Liver (tissue), 9 donors: ENCODE data around the gene WWC1. TPM values are rescaled to one million over a fixed set of nuclear protein-coding genes. Genes with fewer than 3 reads are reported as not detected.

Experiments
- DNase-seq: peaks from one replicate; pipeline ENCODE4 v3.0.0-alpha.2; 2017; ENCODE audit warnings: low spot score
- H3K27ac ChIP-seq, 2 donors: one replicate each; pipeline ENCODE4 v1.7.0; 2013; ENCODE audit warnings: inconsistent platforms in 2 of 2, low read length in 2 of 2, control low read depth in 1 of 2, low read depth in 1 of 2, mild to moderate bottlenecking in 1 of 2
- H3K27me3 ChIP-seq, 4 donors: one replicate each; pipeline versions ENCODE4 v1.6.1 to v1.7.0; 2013; ENCODE audit warnings: low read length in 3 of 4, inconsistent platforms in 1 of 4, mild to moderate bottlenecking in 1 of 4, moderate library complexity in 1 of 4; ENCODE audit not compliant: control insufficient read depth in 4 of 4, insufficient read depth in 4 of 4
- H3K36me3 ChIP-seq, 4 donors: one replicate each; pipeline versions ENCODE4 v1.6.1 to v1.7.0; 2013; ENCODE audit warnings: low read length in 3 of 4, mild to moderate bottlenecking in 3 of 4, low read depth in 1 of 4, moderate library complexity in 1 of 4; ENCODE audit not compliant: control insufficient read depth in 4 of 4, insufficient read depth in 3 of 4
- H3K4me1 ChIP-seq, 4 donors: one replicate each; pipeline versions ENCODE4 v1.6.1 to v1.7.0; 2013; ENCODE audit warnings: low read length in 3 of 4, mild to moderate bottlenecking in 3 of 4, moderate library complexity in 1 of 4; ENCODE audit not compliant: control insufficient read depth in 4 of 4, insufficient read depth in 4 of 4
- H3K4me3 ChIP-seq, 3 donors: one replicate each; pipeline versions ENCODE4 v1.6.1 to v1.7.0; 2013; ENCODE audit warnings: low read length in 3 of 3, control low read depth in 1 of 3, low read depth in 1 of 3, mild to moderate bottlenecking in 1 of 3
- H3K9ac ChIP-seq, 2 donors: one replicate each; pipeline ENCODE4 v1.7.0; 2013; ENCODE audit warnings: low read length in 2 of 2, mild to moderate bottlenecking in 2 of 2, moderate library complexity in 2 of 2, control low read depth in 1 of 2, low read depth in 1 of 2
- H3K9me3 ChIP-seq, 4 donors: one replicate each; pipeline versions ENCODE4 v1.6.1 to v1.7.0; 2013; ENCODE audit warnings: low read length in 3 of 4; ENCODE audit not compliant: control insufficient read depth in 4 of 4
- ATF3 ChIP-seq: IDR thresholded peaks from 2 replicates; pipeline ENCODE4 v1.6.1; 2016; ENCODE audit warnings: antibody characterized with exemption
- CTCF ChIP-seq: fragments of 150-350 bp; IDR thresholded peaks from 2 replicates; pipeline ENCODE4 v1.5.1; 2017; ENCODE audit warnings: improper control_type of control experiment, low read depth, low read length; ENCODE audit not compliant: missing input control
- EGR1 ChIP-seq, 2 donors: IDR thresholded peaks; 2 replicates each; pipeline ENCODE4 v1.6.1; 2016 to 2018; ENCODE audit warnings: antibody characterized with exemption in 2 of 2, low read depth in 2 of 2
- FOXA1 ChIP-seq: IDR thresholded peaks from 2 replicates; pipeline ENCODE4 v1.6.1; 2016; ENCODE audit warnings: antibody characterized with exemption
- FOXA2 ChIP-seq: IDR thresholded peaks from 2 replicates; pipeline ENCODE4 v1.6.1; 2016; ENCODE audit warnings: antibody characterized with exemption
- GABPA ChIP-seq, 2 donors: IDR thresholded peaks in 1 of 2; conservative IDR thresholded peaks in 1 of 2; 2 replicates each; pipeline ENCODE4 v1.6.1; 2016; ENCODE audit warnings: antibody characterized with exemption in 2 of 2, mild to moderate bottlenecking in 1 of 2, moderate library complexity in 1 of 2
- JUND ChIP-seq, 2 donors: IDR thresholded peaks; 2 replicates each; pipeline ENCODE4 v1.6.1; 2016; ENCODE audit warnings: antibody characterized with exemption in 2 of 2
- RXRA ChIP-seq, 2 donors: IDR thresholded peaks; 2 replicates each; pipeline ENCODE4 v1.6.1; 2017 to 2018; ENCODE audit warnings: antibody characterized with exemption in 2 of 2, mild to moderate bottlenecking in 1 of 2
- SP1 ChIP-seq: IDR thresholded peaks from 2 replicates; pipeline ENCODE4 v1.6.1; 2018; ENCODE audit warnings: antibody characterized with exemption, mild to moderate bottlenecking
- TAF1 ChIP-seq: conservative IDR thresholded peaks from 2 replicates; pipeline ENCODE4 v1.6.1; 2016; ENCODE audit warnings: antibody characterized with exemption, mild to moderate bottlenecking
- YY1 ChIP-seq: IDR thresholded peaks from 2 replicates; pipeline ENCODE4 v1.6.1; 2016; ENCODE audit warnings: antibody characterized with exemption, mild to moderate bottlenecking
- WGBS: extraction: QIAGEN DNeasy Blood & Tissue Kit; methylation state at CpG from one replicate; pipeline ENCODE4 v1.1.7; 2013; 5-methylcytosine and 5-hydroxymethylcytosine counted together
- polyA plus RNA-seq, 2 donors: library from polyadenylated mRNA; stranded (reverse) in 1 of 2; unstranded in 1 of 2; fragments of 200-250 nt in 1 of 2; fragments of >200 nt in 1 of 2; fragmentation: Nextera tagmentation in 1 of 2; extraction: Ambion mirVana in 1 of 2; gene quantifications; one replicate each; pipeline versions ENCODE4 v1.2.1 to v1.2.3, GENCODE V29; 2013 to 2015
- total RNA-seq, 2 donors: library from RNA; depleted of rRNA; stranded (reverse); fragments of >200 nt; gene quantifications; one replicate each; pipeline ENCODE4 v1.2.3, GENCODE V29; 2014
- TF ChIP-seq, protein P1 (sequence below): IDR thresholded peaks from 2 replicates; pipeline ENCODE4 v1.6.1; 2016; ENCODE audit warnings: antibody characterized with exemption, mild to moderate bottlenecking
- TF ChIP-seq, protein P2 (sequence below): IDR thresholded peaks from 2 replicates; pipeline ENCODE4 v1.6.1; 2016; ENCODE audit warnings: antibody characterized with exemption
- TF ChIP-seq, protein P3 (sequence below): IDR thresholded peaks from 2 replicates; pipeline ENCODE4 v1.6.1; 2016; ENCODE audit warnings: antibody characterized with exemption
- donor health status: healthy.
- donor health status: healthy.
- donor health status: healthy.
- donor health status: healthy.
- donor health status: healthy.

Gene WWC1
- total and polyA plus RNA-seq, 4 donors, result 5.9 to 25.1 (median 14.8) TPM

DNA sequence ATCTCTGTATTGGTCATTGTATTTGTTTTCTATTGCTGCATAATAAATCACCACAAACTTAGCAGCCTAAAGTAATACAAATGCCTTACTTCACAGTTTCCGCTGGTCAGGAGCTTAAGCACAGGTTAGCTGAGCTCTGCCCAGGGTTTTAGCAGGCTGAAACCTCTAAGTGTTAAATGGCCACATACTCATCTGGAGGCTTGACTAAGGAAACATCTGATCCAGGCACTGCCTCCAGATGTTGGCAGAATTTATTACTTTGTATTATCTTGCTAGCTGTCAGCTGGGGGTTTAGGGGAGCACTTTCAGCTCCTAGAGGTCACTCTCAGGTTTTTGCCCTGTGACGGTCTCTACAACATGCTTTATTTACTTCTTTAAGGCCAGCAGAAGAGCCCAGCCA, 171.6 kb downstream of the WWC1 start:
- WGBS, result 97% methylated on average over 2 of the region's 2 CpGs
- H3K27me3 ChIP-seq, result no peaks in the 10 kb centered on the region
- H3K27ac ChIP-seq, result no peak overlapping the region
- H3K4me1 ChIP-seq, result no peaks in the 10 kb centered on the region
- H3K4me3 ChIP-seq, result no peak overlapping the region
- H3K36me3 ChIP-seq, result peaks cover 13 to 85% (median 42%) of the 10 kb centered on the region in 4 donors
- no peak overlapping the region for H3K9ac ChIP-seq
- TF ChIP-seq YY1, result no peak
- TF ChIP-seq GABPA (IDR thresholded peaks at IDR 0.05 in 1 of 2, conservative IDR thresholded peaks at IDR 0.05 in 1 of 2), result no peak
- no peak for TF ChIP-seq CTCF
- TF ChIP-seq JUND (IDR thresholded peaks at IDR 0.05), result no peak
- TF ChIP-seq, protein P1, sequence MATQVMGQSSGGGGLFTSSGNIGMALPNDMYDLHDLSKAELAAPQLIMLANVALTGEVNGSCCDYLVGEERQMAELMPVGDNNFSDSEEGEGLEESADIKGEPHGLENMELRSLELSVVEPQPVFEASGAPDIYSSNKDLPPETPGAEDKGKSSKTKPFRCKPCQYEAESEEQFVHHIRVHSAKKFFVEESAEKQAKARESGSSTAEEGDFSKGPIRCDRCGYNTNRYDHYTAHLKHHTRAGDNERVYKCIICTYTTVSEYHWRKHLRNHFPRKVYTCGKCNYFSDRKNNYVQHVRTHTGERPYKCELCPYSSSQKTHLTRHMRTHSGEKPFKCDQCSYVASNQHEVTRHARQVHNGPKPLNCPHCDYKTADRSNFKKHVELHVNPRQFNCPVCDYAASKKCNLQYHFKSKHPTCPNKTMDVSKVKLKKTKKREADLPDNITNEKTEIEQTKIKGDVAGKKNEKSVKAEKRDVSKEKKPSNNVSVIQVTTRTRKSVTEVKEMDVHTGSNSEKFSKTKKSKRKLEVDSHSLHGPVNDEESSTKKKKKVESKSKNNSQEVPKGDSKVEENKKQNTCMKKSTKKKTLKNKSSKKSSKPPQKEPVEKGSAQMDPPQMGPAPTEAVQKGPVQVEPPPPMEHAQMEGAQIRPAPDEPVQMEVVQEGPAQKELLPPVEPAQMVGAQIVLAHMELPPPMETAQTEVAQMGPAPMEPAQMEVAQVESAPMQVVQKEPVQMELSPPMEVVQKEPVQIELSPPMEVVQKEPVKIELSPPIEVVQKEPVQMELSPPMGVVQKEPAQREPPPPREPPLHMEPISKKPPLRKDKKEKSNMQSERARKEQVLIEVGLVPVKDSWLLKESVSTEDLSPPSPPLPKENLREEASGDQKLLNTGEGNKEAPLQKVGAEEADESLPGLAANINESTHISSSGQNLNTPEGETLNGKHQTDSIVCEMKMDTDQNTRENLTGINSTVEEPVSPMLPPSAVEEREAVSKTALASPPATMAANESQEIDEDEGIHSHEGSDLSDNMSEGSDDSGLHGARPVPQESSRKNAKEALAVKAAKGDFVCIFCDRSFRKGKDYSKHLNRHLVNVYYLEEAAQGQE, result no peak
- TF ChIP-seq, protein P2, sequence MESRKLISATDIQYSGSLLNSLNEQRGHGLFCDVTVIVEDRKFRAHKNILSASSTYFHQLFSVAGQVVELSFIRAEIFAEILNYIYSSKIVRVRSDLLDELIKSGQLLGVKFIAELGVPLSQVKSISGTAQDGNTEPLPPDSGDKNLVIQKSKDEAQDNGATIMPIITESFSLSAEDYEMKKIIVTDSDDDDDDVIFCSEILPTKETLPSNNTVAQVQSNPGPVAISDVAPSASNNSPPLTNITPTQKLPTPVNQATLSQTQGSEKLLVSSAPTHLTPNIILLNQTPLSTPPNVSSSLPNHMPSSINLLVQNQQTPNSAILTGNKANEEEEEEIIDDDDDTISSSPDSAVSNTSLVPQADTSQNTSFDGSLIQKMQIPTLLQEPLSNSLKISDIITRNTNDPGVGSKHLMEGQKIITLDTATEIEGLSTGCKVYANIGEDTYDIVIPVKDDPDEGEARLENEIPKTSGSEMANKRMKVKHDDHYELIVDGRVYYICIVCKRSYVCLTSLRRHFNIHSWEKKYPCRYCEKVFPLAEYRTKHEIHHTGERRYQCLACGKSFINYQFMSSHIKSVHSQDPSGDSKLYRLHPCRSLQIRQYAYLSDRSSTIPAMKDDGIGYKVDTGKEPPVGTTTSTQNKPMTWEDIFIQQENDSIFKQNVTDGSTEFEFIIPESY, result no peak
- TF ChIP-seq EGR1 (IDR thresholded peaks at IDR 0.05; ENCODE audit: low read depth in 2 of 2), result no peak
- TF ChIP-seq RXRA (IDR thresholded peaks at IDR 0.05), result no peak
- H3K9me3 ChIP-seq, result no peaks in the 10 kb centered on the region
- DNase-seq, result no peak

GRCh38 chr5:168464214-168464613, 172.8 kb downstream of the WWC1 start:
- H3K27me3 ChIP-seq, result no peaks in the 10 kb centered on the region
- H3K4me3 ChIP-seq, result no peak overlapping the region
- H3K9me3 ChIP-seq, result no peaks in the 10 kb centered on the region
- 68% methylated on average over 5 of the region's 5 CpGs for WGBS
- H3K36me3 ChIP-seq, result peaks cover 16 to 84% (median 44%) of the 10 kb centered on the region in 4 donors
- H3K9ac ChIP-seq, result no peak overlapping the region
- no peak overlapping the region for H3K27ac ChIP-seq
- H3K4me1 ChIP-seq, result no peaks in the 10 kb centered on the region
- no peak for DNase-seq
- no peak for TF ChIP-seq GABPA (IDR thresholded peaks at IDR 0.05 in 1 of 2, conservative IDR thresholded peaks at IDR 0.05 in 1 of 2)
- TF ChIP-seq, protein P1, result no peak
- TF ChIP-seq EGR1 (IDR thresholded peaks at IDR 0.05; ENCODE audit: low read depth in 2 of 2), result no peak
- no peak for TF ChIP-seq SP1
- TF ChIP-seq CTCF, result no peak
- TF ChIP-seq, protein P2, result no peak
- TF ChIP-seq YY1, result no peak
- no peak for TF ChIP-seq FOXA2
- TF ChIP-seq, protein P3, sequence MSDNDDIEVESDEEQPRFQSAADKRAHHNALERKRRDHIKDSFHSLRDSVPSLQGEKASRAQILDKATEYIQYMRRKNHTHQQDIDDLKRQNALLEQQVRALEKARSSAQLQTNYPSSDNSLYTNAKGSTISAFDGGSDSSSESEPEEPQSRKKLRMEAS, result no peak
- no peak for TF ChIP-seq FOXA1
- no peak for TF ChIP-seq RXRA (IDR thresholded peaks at IDR 0.05)
- no peak for TF ChIP-seq TAF1
- TF ChIP-seq JUND (IDR thresholded peaks at IDR 0.05), result no peak
- no peak for TF ChIP-seq ATF3
